Glutamatergic neuron (in vitro differentiated cells): ENCODE results near the gene CLEC16A. TPM values are rescaled to one million over a fixed set of nuclear protein-coding genes. Genes with fewer than 3 reads are reported as not detected.

Experiments
- DNase-seq: peaks from one replicate; pipeline ENCODE4 v3.0.0; 2022
- H3K27ac Mint-ChIP-seq: one replicate; pipeline ENCODE4 v1.8.0; 2020; ENCODE audit warnings: mild to moderate bottlenecking, mixed read lengths, inconsistent platforms; ENCODE audit not compliant: unreplicated experiment
- H3K27me3 Mint-ChIP-seq: one replicate; pipeline ENCODE4 v1.8.0; 2020; ENCODE audit warnings: mild to moderate bottlenecking, moderate library complexity, mixed read lengths, inconsistent platforms; ENCODE audit not compliant: unreplicated experiment
- H3K36me3 Mint-ChIP-seq: one replicate; pipeline ENCODE4 v1.8.0; 2020; ENCODE audit warnings: mild to moderate bottlenecking, mixed read lengths, inconsistent platforms; ENCODE audit not compliant: unreplicated experiment
- H3K4me1 Mint-ChIP-seq: one replicate; pipeline ENCODE4 v1.8.0; 2020; ENCODE audit warnings: mild to moderate bottlenecking, low read depth, mixed read lengths, inconsistent platforms; ENCODE audit not compliant: unreplicated experiment
- H3K4me3 Mint-ChIP-seq: one replicate; pipeline ENCODE4 v1.8.0; 2020; ENCODE audit warnings: mild to moderate bottlenecking, mixed read lengths, inconsistent platforms; ENCODE audit not compliant: unreplicated experiment
- H3K9me3 Mint-ChIP-seq: one replicate; pipeline ENCODE4 v1.8.0; 2020; ENCODE audit warnings: mild to moderate bottlenecking, moderate library complexity, mixed read lengths, inconsistent platforms; ENCODE audit not compliant: unreplicated experiment
- total RNA-seq: library from RNA; stranded (reverse); fragmentation: NEBNext Ultra II Directional; extraction: Animal tissue kit (Norgen Biotek cat#: 25700); gene quantifications from one replicate; pipeline ENCODE4 v1.2.1, GENCODE V29; 2021; ENCODE audit not compliant: unreplicated experiment
- TF ChIP-seq, protein P1 (sequence below): fragments of 200-600 bp; sonication (generic); IDR thresholded peaks from one replicate; pipeline ENCODE4 v1.5.0; 2021; ENCODE audit not compliant: partially characterized antibody, unreplicated experiment

The CLEC16A gene
- total RNA-seq, 1 donor from 2014 or later: 43.0 TPM

DNA sequence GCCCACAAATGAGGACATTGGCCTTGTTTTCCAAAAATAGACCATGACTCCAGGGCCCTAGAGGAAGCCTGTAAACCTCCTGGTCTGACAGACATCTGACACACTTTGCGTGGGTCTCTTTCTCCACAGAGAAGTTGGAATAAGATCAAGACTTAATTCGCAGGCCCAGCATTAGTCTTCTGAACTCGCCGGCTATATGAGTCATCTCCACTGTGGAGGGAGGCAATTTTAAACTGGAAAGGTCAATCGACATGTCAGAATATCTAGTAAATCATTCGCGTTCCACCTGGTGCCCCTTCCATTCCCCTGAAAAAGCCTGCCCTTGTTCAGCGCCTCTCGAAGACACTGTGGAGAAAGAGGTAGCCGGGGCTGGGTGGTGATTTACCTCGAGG, 140.1 kb downstream of the CLEC16A start:
- Mint-ChIP-seq H3K9me3 (no peaks in the 10 kb centered on the region), H3K27ac (peak overlapping the region; percentile 86), H3K27me3 (peaks cover 10% of the 10 kb centered on the region), H3K4me3 (no peak overlapping the region), H3K4me1 (peaks cover 27% of the 10 kb centered on the region), H3K36me3 (no peaks in the 10 kb centered on the region)
- DNase-seq: no peak
- TF ChIP-seq, protein P1, sequence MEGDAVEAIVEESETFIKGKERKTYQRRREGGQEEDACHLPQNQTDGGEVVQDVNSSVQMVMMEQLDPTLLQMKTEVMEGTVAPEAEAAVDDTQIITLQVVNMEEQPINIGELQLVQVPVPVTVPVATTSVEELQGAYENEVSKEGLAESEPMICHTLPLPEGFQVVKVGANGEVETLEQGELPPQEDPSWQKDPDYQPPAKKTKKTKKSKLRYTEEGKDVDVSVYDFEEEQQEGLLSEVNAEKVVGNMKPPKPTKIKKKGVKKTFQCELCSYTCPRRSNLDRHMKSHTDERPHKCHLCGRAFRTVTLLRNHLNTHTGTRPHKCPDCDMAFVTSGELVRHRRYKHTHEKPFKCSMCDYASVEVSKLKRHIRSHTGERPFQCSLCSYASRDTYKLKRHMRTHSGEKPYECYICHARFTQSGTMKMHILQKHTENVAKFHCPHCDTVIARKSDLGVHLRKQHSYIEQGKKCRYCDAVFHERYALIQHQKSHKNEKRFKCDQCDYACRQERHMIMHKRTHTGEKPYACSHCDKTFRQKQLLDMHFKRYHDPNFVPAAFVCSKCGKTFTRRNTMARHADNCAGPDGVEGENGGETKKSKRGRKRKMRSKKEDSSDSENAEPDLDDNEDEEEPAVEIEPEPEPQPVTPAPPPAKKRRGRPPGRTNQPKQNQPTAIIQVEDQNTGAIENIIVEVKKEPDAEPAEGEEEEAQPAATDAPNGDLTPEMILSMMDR: no peak

DNA sequence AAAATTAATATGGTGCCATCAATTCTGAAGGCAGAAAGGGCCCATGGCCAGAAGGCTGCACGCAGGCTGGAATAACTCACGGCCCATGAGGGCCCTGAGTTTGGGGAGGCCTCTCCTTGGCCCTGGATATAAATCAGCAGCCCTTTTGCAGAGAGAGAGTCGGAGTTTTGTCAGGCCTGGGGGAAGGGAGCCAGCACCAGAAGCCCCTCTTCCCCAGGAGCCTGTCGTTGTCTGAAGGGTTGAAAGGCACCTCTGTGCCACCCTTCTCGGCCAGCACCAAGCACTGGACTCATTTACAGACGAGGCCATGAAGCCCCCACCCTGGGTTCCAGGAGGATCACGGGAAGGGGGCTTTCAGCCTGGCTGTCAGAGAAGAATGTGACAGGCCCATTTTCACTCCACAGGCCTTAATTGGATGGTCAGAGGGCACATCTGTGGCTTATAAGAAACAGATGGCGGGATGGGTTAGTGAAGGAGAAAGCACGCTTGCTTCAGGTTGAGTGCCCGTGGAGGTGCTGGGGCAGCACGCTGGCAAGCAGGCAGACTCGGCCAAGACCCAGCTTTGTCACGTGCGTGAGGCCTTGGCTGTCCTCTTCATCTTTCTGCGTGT, 140.6 kb downstream of the CLEC16A start:
- peaks cover 13% of the 10 kb centered on the region for H3K27me3 Mint-ChIP-seq
- no peak for DNase-seq
- peak overlapping the region; percentile 86 for H3K27ac Mint-ChIP-seq
- no peaks in the 10 kb centered on the region for H3K36me3 Mint-ChIP-seq
- TF ChIP-seq, protein P1: no peak
- peaks cover 2% of the 10 kb centered on the region for H3K9me3 Mint-ChIP-seq
- H3K4me1 Mint-ChIP-seq: peaks cover 23% of the 10 kb centered on the region
- no peak overlapping the region for H3K4me3 Mint-ChIP-seq

DNA sequence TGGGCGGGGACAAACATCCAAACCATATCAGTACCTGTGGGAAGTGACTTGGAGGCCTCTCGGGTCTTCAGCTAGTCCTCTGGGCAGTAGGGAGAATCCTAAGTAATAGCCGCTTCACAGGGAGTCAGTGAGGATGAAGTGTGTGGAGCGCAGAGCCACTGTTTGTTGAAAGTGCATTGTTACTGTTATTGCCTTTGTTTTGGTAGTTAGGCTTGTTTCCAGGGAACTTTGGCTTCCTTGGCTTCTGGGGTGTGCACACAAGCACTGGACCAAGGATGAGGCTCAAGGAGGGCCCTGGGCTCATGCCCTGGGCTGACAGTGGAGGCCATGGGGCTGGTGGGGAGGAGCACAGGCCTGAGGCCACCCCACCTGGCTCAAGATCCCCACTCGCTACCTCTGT, 141.6 kb downstream of the CLEC16A start:
- Mint-ChIP-seq H3K27ac (no peak overlapping the region), H3K27me3 (peaks cover 13% of the 10 kb centered on the region), H3K9me3 (peaks cover 3% of the 10 kb centered on the region), H3K4me3 (no peak overlapping the region), H3K36me3 (no peaks in the 10 kb centered on the region), H3K4me1 (peaks cover 18% of the 10 kb centered on the region)
- DNase-seq: no peak
- TF ChIP-seq, protein P1: no peak

DNA sequence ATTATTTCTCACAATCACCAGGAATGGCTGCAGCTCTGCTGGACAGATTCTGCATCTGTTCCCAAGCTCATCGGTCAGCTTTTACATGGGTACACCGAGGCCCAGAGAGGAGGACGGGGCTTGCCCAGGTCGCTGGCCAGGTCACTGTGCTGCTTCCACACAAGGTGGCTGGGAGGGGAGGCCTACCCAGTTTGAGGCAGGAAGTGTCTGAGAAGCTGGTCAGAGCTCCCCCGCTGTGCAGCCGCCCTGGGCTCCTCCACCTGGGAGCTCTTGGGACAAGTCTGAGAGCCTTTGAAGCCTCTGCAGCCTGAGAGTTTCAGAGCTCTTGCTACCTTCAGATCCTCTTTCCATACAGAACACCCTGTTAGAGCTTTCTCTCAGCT, 143.3 kb downstream of the CLEC16A start:
- DNase-seq: no peak
- Mint-ChIP-seq H3K36me3 (no peaks in the 10 kb centered on the region), H3K9me3 (peaks cover 3% of the 10 kb centered on the region), H3K4me3 (no peak overlapping the region), H3K27me3 (peaks cover 10% of the 10 kb centered on the region), H3K27ac (no peak overlapping the region), H3K4me1 (peaks cover 18% of the 10 kb centered on the region)
- TF ChIP-seq, protein P1: no peak

DNA sequence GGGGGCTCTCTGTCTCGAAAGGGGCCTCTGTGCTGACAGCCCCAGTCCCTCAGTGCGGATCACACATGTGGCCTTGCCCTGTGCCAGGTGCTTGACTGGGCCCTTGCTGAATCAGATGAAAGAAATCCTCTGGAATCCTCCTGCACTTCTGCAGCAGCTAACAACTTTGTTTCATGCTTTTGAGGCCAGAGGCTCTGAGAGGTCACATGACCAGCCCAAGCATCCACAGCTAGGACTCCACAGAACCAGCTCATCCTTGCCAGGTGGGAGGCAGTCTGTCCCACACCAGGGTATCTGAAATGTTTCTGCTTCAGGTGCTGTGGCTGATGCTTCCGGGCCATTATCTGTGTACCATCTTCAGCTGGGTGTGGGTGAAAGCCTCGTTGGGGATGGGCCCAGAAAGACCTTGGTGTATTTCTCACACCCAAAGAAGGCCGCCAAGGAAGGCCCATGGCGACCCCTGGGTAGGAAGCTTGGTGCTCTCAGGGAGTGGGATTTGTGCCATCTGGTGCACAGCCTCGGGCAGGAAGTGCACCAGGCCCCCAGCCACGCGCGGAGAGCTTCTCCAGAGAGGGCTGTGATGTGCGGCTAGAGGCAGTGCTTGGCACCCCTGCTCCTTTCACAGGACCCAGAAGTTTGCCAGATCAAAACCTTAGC, 143.8 kb downstream of the CLEC16A start:
- no peaks in the 10 kb centered on the region for H3K36me3 Mint-ChIP-seq
- TF ChIP-seq, protein P1: no peak
- peaks cover 18% of the 10 kb centered on the region for H3K4me1 Mint-ChIP-seq
- no peak overlapping the region for H3K4me3 Mint-ChIP-seq
- peaks cover 3% of the 10 kb centered on the region for H3K9me3 Mint-ChIP-seq
- H3K27me3 Mint-ChIP-seq: peaks cover 10% of the 10 kb centered on the region
- H3K27ac Mint-ChIP-seq: no peak overlapping the region
- DNase-seq: no peak
